Measurements from ENCODE around the gene JAG1.

Gene JAG1

GRCh38 chr20:10658876-10659632 lies 14.7 kb downstream of the JAG1 start:
- no peak overlapping the region for H3K4me3 ChIP-seq (ENCODE audit: low read length)
- TF ChIP-seq CTCF (conservative IDR thresholded peaks at IDR 0.05; ENCODE audit: low read length): no peak
- no peak for DNase-seq (ENCODE audit: low read depth)

- TF ChIP-seq CTCF (conservative IDR thresholded peaks at IDR 0.05; ENCODE audit: low read length): no peak
- DNase-seq (ENCODE audit: low read depth): no peak
- H3K4me3 ChIP-seq (ENCODE audit: low read length): no peak overlapping the region
Observed at GRCh38 chr20:10658051-10658823, 15.6 kb downstream of the JAG1 start.

- TF ChIP-seq CTCF (conservative IDR thresholded peaks at IDR 0.05; ENCODE audit: low read length): no peak
- no peak for DNase-seq (ENCODE audit: low read depth)
Observed at GRCh38 chr20:10657453-10657852, 16.3 kb downstream of the JAG1 start.

GRCh38 chr20:10655720-10656669 lies 17.8 kb downstream of the JAG1 start:
- no peak overlapping the region for H3K4me3 ChIP-seq (ENCODE audit: low read length)
- no peak for TF ChIP-seq CTCF (conservative IDR thresholded peaks at IDR 0.05; ENCODE audit: low read length)
- no peak for DNase-seq (ENCODE audit: low read depth)

More at GRCh38 chr20:10657453-10657852, 16.3 kb downstream of the JAG1 start:
- no peak overlapping the region for H3K4me3 ChIP-seq (ENCODE audit: low read length)

- no peak overlapping the region for H3K4me3 ChIP-seq (ENCODE audit: low read length)
- no peak for DNase-seq (ENCODE audit: low read depth)
- no peak for TF ChIP-seq CTCF (conservative IDR thresholded peaks at IDR 0.05; ENCODE audit: low read length)
Observed at GRCh38 chr20:10654630-10655029, 19.2 kb downstream of the JAG1 start.

GRCh38 chr20:10654250-10654610 lies 19.6 kb downstream of the JAG1 start:
- no peak for TF ChIP-seq CTCF (conservative IDR thresholded peaks at IDR 0.05; ENCODE audit: low read length)
- no peak for DNase-seq (ENCODE audit: low read depth)
- no peak overlapping the region for H3K4me3 ChIP-seq (ENCODE audit: low read length)
